HepG2 (cell line): Measurements from ENCODE around the gene KCNAB1. TPM values are rescaled to one million over a fixed set of nuclear protein-coding genes. Genes with fewer than 3 reads are reported as not detected.

ENCODE experiments used
- ATAC-seq: fragments of 200-7000 bp; cut with Tn5 transposase; 3 replicates; pipeline ENCODE4 v1.9.1; 2020; ENCODE audit warnings: mild to moderate bottlenecking, moderate library complexity
- BruUV-seq: library from RNA; stranded (reverse); fragments of 400-500 nt; replicated peaks from 2 replicates; lab custom pipeline; 2021; lab: Mats Ljungman, UMichigan
- CTCF ChIA-PET: fragments of 300-600 bp; formaldehyde crosslinking; extraction: SDS; loops from one replicate; lab custom pipeline; 2021; ENCODE audit warnings: low total read pairs, inconsistent platforms, low intra/inter-chr PET ratio; lab: Yijun Ruan, JAX
- POLR2A ChIA-PET: fragments of 350-600 bp; sonication (Branson Sonifier 250); formaldehyde crosslinking; loops from one replicate; lab custom pipeline; 2020; ENCODE audit warnings: antibody characterized with exemption, inconsistent platforms; lab: Yijun Ruan, JAX
- DNase-seq: peaks from one replicate; pipeline ENCODE4 v3.0.0-alpha.2; 2015; ENCODE audit warnings: low spot score
- FAIRE-seq: peaks from 3 replicates; lab custom pipeline; 2011; peaks lifted over from hg19 to GRCh38; lab: Jason Lieb, UNC
- H2AFZ ChIP-seq: one replicate; pipeline ENCODE4 v1.6.1; 2011; ENCODE audit warnings: low read length, inconsistent platforms
- H3K27ac ChIP-seq: fragments of 300-600 bp; 3 replicates; pipeline ENCODE4 v1.8.0; 2011; ENCODE audit warnings: mixed run types, mild to moderate bottlenecking, mixed read lengths, low read length, inconsistent platforms; ENCODE audit not compliant: insufficient read depth; ENCODE audit errors: extremely low read length
- H3K27me3 ChIP-seq, 2 experiments: fragments of 200-600 bp in 1 of 2; 2 replicates in 1 of 2; 3 replicates in 1 of 2; pipeline versions ENCODE4 v1.6.0 to v1.8.0; 2011; ENCODE audit warnings: low read length in 2 of 2, mild to moderate bottlenecking in 2 of 2, moderate library complexity in 2 of 2, inconsistent platforms in 1 of 2; ENCODE audit not compliant: insufficient read depth in 2 of 2, control insufficient read depth in 1 of 2
- H3K36me3 ChIP-seq, 2 experiments: fragments of 200-600 bp in 1 of 2; replicated peaks in 1 of 2; 2 replicates in 1 of 2; 3 replicates in 1 of 2; pipeline versions ENCODE4 v1.5.1 to v1.8.0; 2011; ENCODE audit warnings: low read length in 2 of 2, inconsistent platforms in 1 of 2; ENCODE audit not compliant: insufficient read depth in 2 of 2, control insufficient read depth in 1 of 2
- H3K4me1 ChIP-seq: 2 replicates; pipeline ENCODE4 v1.5.1; 2012; ENCODE audit warnings: low read length, inconsistent platforms; ENCODE audit not compliant: insufficient read depth
- H3K4me2 ChIP-seq: 2 replicates; pipeline ENCODE4 v1.6.0; 2011; ENCODE audit warnings: low read depth, low read length, inconsistent platforms
- H3K4me3 ChIP-seq, 3 experiments: fragments of 200-600 bp in 1 of 3; sonication (generic), shearing (Covaris generic) in 1 of 3; replicated peaks in 1 of 3; 2 replicates each; pipeline ENCODE4 v1.5.1; 2011 to 2016; ENCODE audit warnings: low read length in 3 of 3, inconsistent platforms in 2 of 3, low read depth in 2 of 3, mild to moderate bottlenecking in 2 of 3, control low read depth in 1 of 3, mixed read lengths in 1 of 3; ENCODE audit not compliant: insufficient read depth in 1 of 3
- H3K79me2 ChIP-seq: one replicate; pipeline ENCODE4 v1.6.1; 2011; ENCODE audit warnings: low read length, inconsistent platforms; ENCODE audit not compliant: insufficient read depth
- H3K9ac ChIP-seq: 2 replicates; pipeline ENCODE4 v1.6.0; 2011; ENCODE audit warnings: mild to moderate bottlenecking, low read depth, low read length, inconsistent platforms; ENCODE audit not compliant: insufficient read depth
- H3K9me3 ChIP-seq: 2 replicates; pipeline ENCODE4 v1.5.1; 2012; ENCODE audit warnings: mild to moderate bottlenecking, low read length
- H4K20me1 ChIP-seq: 2 replicates; pipeline ENCODE4 v1.6.0; 2011; ENCODE audit warnings: inconsistent platforms, mild to moderate bottlenecking, low read length, moderate library complexity; ENCODE audit not compliant: insufficient read depth
- ARNTL ChIP-seq: sonication (generic); formaldehyde crosslinking; IDR thresholded peaks from 2 replicates; pipeline ENCODE4 v1.4.0; 2020; ENCODE audit warnings: mild to moderate bottlenecking, missing genetic modification reagents
- CC2D1A ChIP-seq: sonication (generic); formaldehyde crosslinking; IDR thresholded peaks from 2 replicates; pipeline ENCODE4 v1.8.1; 2023; ENCODE audit warnings: mild to moderate bottlenecking, missing genetic modification reagents
- GABPB1 ChIP-seq: IDR thresholded peaks from 2 replicates; pipeline ENCODE4 v1.6.1; 2016; ENCODE audit warnings: mild to moderate bottlenecking, missing genetic modification reagents, moderate library complexity, missing compliant biosample characterization
- HBP1 ChIP-seq: IDR thresholded peaks from 2 replicates; pipeline ENCODE4 v1.6.1; 2016; ENCODE audit warnings: low read depth, control low read depth
- HNRNPK ChIP-seq: fragments of 200-400 bp; formaldehyde crosslinking; IDR thresholded peaks from 2 replicates; pipeline ENCODE4 v1.6.1; 2018; ENCODE audit warnings: low read length, low read depth, moderate library complexity, mild to moderate bottlenecking; ENCODE audit not compliant: poor library complexity, severe bottlenecking
- IKZF4 ChIP-seq: sonication (generic); formaldehyde crosslinking; IDR thresholded peaks from 2 replicates; pipeline ENCODE4 v1.5.1; 2020; ENCODE audit warnings: borderline replicate concordance, mild to moderate bottlenecking, low read depth, missing genetic modification reagents; ENCODE audit errors: not compliant biosample characterization
- IKZF5 ChIP-seq: IDR thresholded peaks from 2 replicates; pipeline ENCODE4 v1.6.1; 2018; ENCODE audit warnings: missing genetic modification reagents, mild to moderate bottlenecking, missing compliant biosample characterization
- MTF1 ChIP-seq: sonication (generic); formaldehyde crosslinking; IDR thresholded peaks from 2 replicates; pipeline ENCODE4 v1.5.0; 2020; ENCODE audit warnings: missing genetic modification reagents
- SMARCE1 ChIP-seq: fragments of 450-650 bp; IDR thresholded peaks from 2 replicates; pipeline ENCODE4 v1.6.1; 2017; ENCODE audit warnings: borderline replicate concordance
- SRSF4 ChIP-seq: fragments of 200-400 bp; formaldehyde crosslinking; IDR thresholded peaks from one replicate; pipeline ENCODE4 v1.6.1; 2018; ENCODE audit warnings: mild to moderate bottlenecking, low read depth, low read length, moderate library complexity; ENCODE audit not compliant: poor library complexity, severe bottlenecking
- THAP11 ChIP-seq: IDR thresholded peaks from 2 replicates; pipeline ENCODE4 v1.6.1; 2016; ENCODE audit warnings: missing biosample characterization, missing genetic modification reagents
- ZBTB42 ChIP-seq: sonication (generic); formaldehyde crosslinking; IDR thresholded peaks from 2 replicates; pipeline ENCODE4 v1.5.0; 2020; ENCODE audit warnings: mild to moderate bottlenecking, missing genetic modification reagents
- ZNF446 ChIP-seq: sonication (generic); formaldehyde crosslinking; IDR thresholded peaks from 2 replicates; pipeline ENCODE4 v1.5.0; 2020; ENCODE audit warnings: mild to moderate bottlenecking, missing genetic modification reagents
- ZNF790 ChIP-seq: sonication (generic); formaldehyde crosslinking; IDR thresholded peaks from 2 replicates; pipeline ENCODE4 v1.8.0; 2022; ENCODE audit warnings: missing genetic modification reagents, mild to moderate bottlenecking, borderline replicate concordance
- ZSCAN22 ChIP-seq: sonication (generic); formaldehyde crosslinking; IDR thresholded peaks from 2 replicates; pipeline ENCODE4 v1.4.0; 2020; ENCODE audit warnings: mild to moderate bottlenecking, missing genetic modification reagents
- WGBS: methylation state at CpG from one replicate; pipeline ENCODE4 v1.1.6; 2017; ENCODE audit warnings: low lambda C conversion rate; 5-methylcytosine and 5-hydroxymethylcytosine counted together
- in situ Hi-C: cut with HindIII; loops from 2 replicates; pipeline ENCODE4 v1.10.0; 2017; ENCODE audit warnings: low pct_unique_long_range_greater_than_20kb; ENCODE audit not compliant: extremely low pct_ligation_motif_present
- intact Hi-C: fragments of 100-400 bp; cut with micrococcal nuclease; formaldehyde crosslinking; loops from one replicate; pipeline ENCODE4 v1.10.0; 2022; ENCODE audit not compliant: unreplicated experiment
- polyA plus RNA-seq, 8 experiments: library from polyadenylated mRNA; depleted of rRNA in 3 of 8; stranded (reverse) in 7 of 8; unstranded in 1 of 8; fragments of >200 nt; fragmentation: Illumina TruSeq in 4 of 8; extraction: Trizol in 4 of 8; gene quantifications; 2 replicates each; pipeline versions ENCODE4 v1.2.1 to v1.2.3, GENCODE V29; 2011 to 2016; ENCODE audit warnings: low read depth in 4 of 8, missing spikeins in 1 of 8, mixed read lengths in 1 of 8; ENCODE audit not compliant: insufficient read depth in 1 of 8
- total RNA-seq, 5 experiments: library from RNA; depleted of rRNA; stranded (reverse); fragments of >200 nt; fragmentation: Illumina TruSeq; extraction: Trizol; gene quantifications; 2 replicates each; pipeline ENCODE4 v1.2.3, GENCODE V29; 2016; ENCODE audit warnings: low read depth in 1 of 5
- TF ChIP-seq, protein P1 (sequence below): IDR thresholded peaks from 2 replicates; pipeline ENCODE4 v1.6.1; 2016

KCNAB1 gene
- total and polyA plus RNA-seq, 2 of the 13 experiments (the other 11 are each of a cell fraction or from before 2014, with no cell fraction given), result not detected

DNA sequence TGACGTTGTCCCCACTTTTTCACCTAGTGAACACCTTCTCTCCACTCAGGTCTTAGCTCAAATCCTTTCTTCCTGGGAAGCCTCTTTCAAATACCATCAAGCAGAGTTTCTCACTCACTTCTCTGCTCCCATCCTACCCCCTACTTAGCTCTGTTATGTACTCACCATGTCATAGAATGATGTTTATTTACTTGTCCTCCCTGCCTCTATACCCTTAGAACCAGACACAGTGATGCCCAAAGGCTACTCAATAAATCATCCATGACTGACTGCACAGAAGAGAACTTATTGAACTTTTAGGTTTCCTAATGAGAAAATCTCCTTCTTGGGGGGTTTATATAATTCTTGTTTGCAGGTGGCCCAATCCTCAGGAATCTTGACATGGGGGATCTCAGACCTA lies 280.4 kb downstream of the KCNAB1 start:
- no peak for FAIRE-seq

GRCh38 chr3:156404217-156404616 lies 283.8 kb downstream of the KCNAB1 start:
- H3K4me2 ChIP-seq, result no peak overlapping the region
- H3K4me1 ChIP-seq, result no peaks in the 10 kb centered on the region
- no peaks in the 10 kb centered on the region for H3K79me2 ChIP-seq
- no peaks in the 10 kb centered on the region; a peak in 1 of 5 replicates for H3K27me3 ChIP-seq
- H3K27ac ChIP-seq, result no peak overlapping the region
- H3K9me3 ChIP-seq, result no peaks in the 10 kb centered on the region
- in situ Hi-C loops, result no loop called here
- no peak for DNase-seq
- ChIA-PET CTCF (no interaction called here), POLR2A (no interaction called here)
- no peak for FAIRE-seq
- H3K9ac ChIP-seq, result no peak overlapping the region
- no peak overlapping the region for H2AFZ ChIP-seq
- BruUV-seq, result no TSS peak
- no peak for ATAC-seq
- H3K4me3 ChIP-seq, result no peak overlapping the region
- H3K36me3 ChIP-seq, result no peaks in the 10 kb centered on the region
- WGBS, result under 1% methylated on average over 3 of the region's 3 CpGs
- intact Hi-C loops, result no loop called here
- H4K20me1 ChIP-seq, result no peaks in the 10 kb centered on the region
- TF ChIP-seq CC2D1A (CRISPR knock-in tag), result no peak
- TF ChIP-seq SRSF4, result no peak
- no peak for TF ChIP-seq MTF1 (CRISPR knock-in tag)
- no peak for TF ChIP-seq ZBTB42 (CRISPR knock-in tag)
- TF ChIP-seq IKZF4 (CRISPR knock-in tag), result no peak
- TF ChIP-seq HNRNPK, result no peak
- TF ChIP-seq IKZF5, result no peak
- no peak for TF ChIP-seq ZNF446 (CRISPR knock-in tag)
- TF ChIP-seq GABPB1 (CRISPR knock-in tag), result no peak

More for the DNA sequence above, 280.4 kb downstream of the KCNAB1 start:
- ChIA-PET POLR2A (no interaction called here), CTCF (no interaction called here)
- Histone ChIP-seq H3K36me3 (no peaks in the 10 kb centered on the region), H3K4me2 (no peak overlapping the region), H3K9ac (no peak overlapping the region), H3K4me1 (no peaks in the 10 kb centered on the region), H4K20me1 (no peaks in the 10 kb centered on the region), H3K27me3 (no peaks in the 10 kb centered on the region; a peak in 1 of 5 replicates), H3K27ac (no peak overlapping the region), H3K79me2 (no peaks in the 10 kb centered on the region), H2AFZ (no peak overlapping the region), H3K4me3 (no peak overlapping the region), H3K9me3 (no peaks in the 10 kb centered on the region)
- intact Hi-C loops (no loop called here), in situ Hi-C loops (no loop called here)
- DNase-seq (no peak), ATAC-seq (no peak)
- 28% methylated on average over 1 of the region's 1 CpG for WGBS
- TF ChIP-seq THAP11 (CRISPR knock-in tag) (no peak), ARNTL (CRISPR knock-in tag) (no peak), ZNF790 (CRISPR knock-in tag) (no peak), ZSCAN22 (CRISPR knock-in tag) (no peak), SMARCE1 (no peak), HBP1 (CRISPR knock-in tag) (no peak)
- TF ChIP-seq, protein P1, sequence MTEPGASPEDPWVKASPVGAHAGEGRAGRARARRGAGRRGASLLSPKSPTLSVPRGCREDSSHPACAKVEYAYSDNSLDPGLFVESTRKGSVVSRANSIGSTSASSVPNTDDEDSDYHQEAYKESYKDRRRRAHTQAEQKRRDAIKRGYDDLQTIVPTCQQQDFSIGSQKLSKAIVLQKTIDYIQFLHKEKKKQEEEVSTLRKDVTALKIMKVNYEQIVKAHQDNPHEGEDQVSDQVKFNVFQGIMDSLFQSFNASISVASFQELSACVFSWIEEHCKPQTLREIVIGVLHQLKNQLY (CRISPR knock-in tag), result no peak
- no TSS peak for BruUV-seq
